GM18508 (cell line): ENCODE measurements around the gene COPS4.
"Not testable (repeated sequence)": the region's sequence is repeated elsewhere in the genome, so short reads cannot be mapped to it uniquely, and the experiment has no call there.

ENCODE experiments used
- ATAC-seq: cut with Tn5 transposase; IDR thresholded peaks from one replicate; pipeline ENCODE4 v1.9.1; 2021; ENCODE audit warnings: moderate number of reproducible peaks; ENCODE audit not compliant: insufficient read depth, unreplicated experiment

COPS4 gene

GRCh38 chr4:83075311-83076095, 40.5 kb downstream of the COPS4 start:
- no peak for ATAC-seq

GRCh38 chr4:83080561-83080960, 45.6 kb downstream of the COPS4 start:
- no peak for ATAC-seq

GRCh38 chr4:83082777-83083176, 47.8 kb downstream of the COPS4 start:
- no peak for ATAC-seq

- ATAC-seq, result no peak
Observed at GRCh38 chr4:83083925-83084475, 49.0 kb downstream of the COPS4 start.

- not testable (repeated sequence) for ATAC-seq
Observed at GRCh38 chr4:83084956-83085355, 50.0 kb downstream of the COPS4 start.

- ATAC-seq, result no peak
Observed at GRCh38 chr4:83089410-83090157, 54.6 kb downstream of the COPS4 start.

- no peak for ATAC-seq
Observed at GRCh38 chr4:83093060-83093640, 58.2 kb downstream of the COPS4 start.

GRCh38 chr4:83096397-83096796, 61.4 kb downstream of the COPS4 start:
- ATAC-seq, result no peak

- no peak for ATAC-seq
Observed at GRCh38 chr4:83104991-83105390, 70.0 kb downstream of the COPS4 start.

- ATAC-seq, result no peak
Observed at GRCh38 chr4:83107631-83108030, 72.6 kb downstream of the COPS4 start.

GRCh38 chr4:83108101-83108861, 73.3 kb downstream of the COPS4 start:
- ATAC-seq, result no peak

GRCh38 chr4:83109480-83110222, 74.7 kb downstream of the COPS4 start:
- ATAC-seq, result no peak

- peak; percentile 47 for ATAC-seq
Observed at GRCh38 chr4:83110223-83110945, 75.4 kb downstream of the COPS4 start.

GRCh38 chr4:83110970-83111750, 76.2 kb downstream of the COPS4 start:
- no peak for ATAC-seq

- not testable (repeated sequence) for ATAC-seq
Observed at GRCh38 chr4:83111751-83112141, 76.8 kb downstream of the COPS4 start.

- peak; percentile 26 for ATAC-seq
Observed at GRCh38 chr4:83112231-83112630, 77.2 kb downstream of the COPS4 start.

GRCh38 chr4:83112678-83113428, 77.9 kb downstream of the COPS4 start:
- no peak for ATAC-seq

GRCh38 chr4:83113429-83113786, 78.4 kb downstream of the COPS4 start:
- no peak for ATAC-seq
